ENCODE results near the gene IL13. TPM values are rescaled to one million over a fixed set of nuclear protein-coding genes. Genes with fewer than 3 reads are reported as not detected.

IL13 gene
- total and polyA plus RNA-seq, 2 donors (not counting 3 experiments of a cell fraction or from before 2014, with no cell fraction given) = 0.06 TPM; not detected in 1

DNA sequence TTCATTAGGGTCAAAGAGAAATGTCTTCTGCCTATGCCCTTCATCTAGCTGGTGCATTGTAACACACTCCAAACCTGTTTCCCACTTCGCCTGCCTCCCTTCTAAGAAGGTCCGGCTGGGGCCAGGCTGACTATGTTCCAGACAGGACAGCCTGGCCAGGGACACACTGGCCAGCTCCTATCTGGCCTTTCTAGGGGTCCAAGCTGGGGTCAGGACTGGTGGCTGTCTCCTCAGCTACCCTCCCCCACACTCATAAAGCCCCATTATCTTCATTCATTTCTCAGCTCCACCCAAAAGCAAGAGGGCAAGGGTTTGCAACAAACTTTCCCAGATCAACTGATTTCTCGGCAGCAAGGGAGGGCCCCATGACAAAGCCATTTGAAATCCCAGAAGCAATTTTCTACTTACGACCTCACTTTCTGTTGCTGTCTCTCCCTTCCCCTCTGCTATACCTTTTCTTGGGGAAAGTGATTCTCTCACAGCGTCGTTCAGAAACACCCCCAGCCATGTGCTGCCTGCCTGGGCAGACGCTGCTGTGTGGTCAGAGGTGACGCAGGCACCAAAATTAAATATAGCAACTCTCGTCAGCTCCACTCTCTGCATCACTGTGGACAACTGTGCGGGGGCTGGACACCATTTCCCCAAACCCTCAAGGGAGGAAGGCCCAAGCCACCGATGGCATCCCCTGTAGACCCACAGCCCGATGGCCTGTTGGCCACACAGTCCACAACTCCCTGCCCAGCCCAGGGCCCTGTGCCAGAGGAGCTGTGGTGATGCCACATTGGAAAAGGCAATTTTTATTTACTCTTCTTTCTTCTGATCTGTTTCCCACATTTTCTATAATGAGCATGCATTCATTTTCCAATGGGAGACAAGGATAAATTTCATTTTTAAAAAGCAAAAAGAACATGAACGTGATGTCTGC lies 6.1 kb downstream of the IL13 start:
- Histone ChIP-seq H3K4me1 (ENCODE audit: control insufficient read depth, extremely low read depth, insufficient read depth, low read length) (no peaks in the 10 kb centered on the region), H3K27me3 (ENCODE audit: control insufficient read depth in 2 of 2, insufficient read depth in 2 of 2, low read length in 2 of 2) (peaks cover 0 to 2% of the 10 kb centered on the region in 2 experiments), H3K9me3 (replicated peaks; ENCODE audit: control insufficient read depth, insufficient read depth, low read length) (no peaks in the 10 kb centered on the region), H3K36me3 (ENCODE audit: control insufficient read depth in 2 of 2, extremely low read depth in 1 of 2, insufficient read depth in 2 of 2, low read length in 2 of 2) (no peaks in the 10 kb centered on the region), H4K20me1 (replicated peaks; ENCODE audit: control insufficient read depth, extremely low read depth, insufficient read depth, low read length) (no peaks in the 10 kb centered on the region), H3K4me3 (replicated peaks in 1 of 3; ENCODE audit: insufficient read depth in 1 of 3, low read depth in 1 of 3, low read length in 3 of 3) (no peak overlapping the region), H3K79me2 (ENCODE audit: control insufficient read depth, insufficient read depth, low read length) (no peaks in the 10 kb centered on the region), H2AFZ (ENCODE audit: low read depth, low read length) (no peak overlapping the region), H3K9ac (replicated peaks; ENCODE audit: extremely low read depth, insufficient read depth, low read length) (no peak overlapping the region), H3K9me1 (replicated peaks; ENCODE audit: control insufficient read depth, extremely low read depth, insufficient read depth, low read length) (no peaks in the 10 kb centered on the region), H3K4me2 (ENCODE audit: insufficient read depth, low read length) (no peak overlapping the region), H3K27ac (ENCODE audit: insufficient read depth, low read depth, low read length) (no peak overlapping the region)
- DNase-seq (ENCODE audit: low read depth, low spot score) = no peak
- FAIRE-seq = no peak
- dilution Hi-C loops (cut with MboI; ENCODE audit: extremely low pct_ligation_motif_present, low sequenced_read_pairs) = no loop called here
- CTCF ChIA-PET = no interaction called here
- POLR2A ChIA-PET = no interaction called here
- intact Hi-C loops (cut with micrococcal nuclease) = loop anchor here (1.0 kb wide), 1 partner anchor 12 kb away; no protein-coding TSS in a partner anchor
- BruUV-seq (replicated peaks) = no TSS peak
- TF ChIP-seq, protein P1, sequence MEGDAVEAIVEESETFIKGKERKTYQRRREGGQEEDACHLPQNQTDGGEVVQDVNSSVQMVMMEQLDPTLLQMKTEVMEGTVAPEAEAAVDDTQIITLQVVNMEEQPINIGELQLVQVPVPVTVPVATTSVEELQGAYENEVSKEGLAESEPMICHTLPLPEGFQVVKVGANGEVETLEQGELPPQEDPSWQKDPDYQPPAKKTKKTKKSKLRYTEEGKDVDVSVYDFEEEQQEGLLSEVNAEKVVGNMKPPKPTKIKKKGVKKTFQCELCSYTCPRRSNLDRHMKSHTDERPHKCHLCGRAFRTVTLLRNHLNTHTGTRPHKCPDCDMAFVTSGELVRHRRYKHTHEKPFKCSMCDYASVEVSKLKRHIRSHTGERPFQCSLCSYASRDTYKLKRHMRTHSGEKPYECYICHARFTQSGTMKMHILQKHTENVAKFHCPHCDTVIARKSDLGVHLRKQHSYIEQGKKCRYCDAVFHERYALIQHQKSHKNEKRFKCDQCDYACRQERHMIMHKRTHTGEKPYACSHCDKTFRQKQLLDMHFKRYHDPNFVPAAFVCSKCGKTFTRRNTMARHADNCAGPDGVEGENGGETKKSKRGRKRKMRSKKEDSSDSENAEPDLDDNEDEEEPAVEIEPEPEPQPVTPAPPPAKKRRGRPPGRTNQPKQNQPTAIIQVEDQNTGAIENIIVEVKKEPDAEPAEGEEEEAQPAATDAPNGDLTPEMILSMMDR (IDR thresholded peaks at IDR 0.05; ENCODE audit: extremely low read depth in 1 of 2, insufficient read depth in 1 of 2, low read depth in 1 of 2, low read length in 2 of 2) = no peak
- TF ChIP-seq JUN (IDR thresholded peaks at IDR 0.05; ENCODE audit: borderline replicate concordance, insufficient read depth, insufficient read length, low read depth) (no peak), POLR2A (IDR thresholded peaks at IDR 0.05; ENCODE audit: low read depth, low read length) (no peak), FOS (IDR thresholded peaks at IDR 0.05; ENCODE audit: borderline replicate concordance, insufficient read depth, low read length) (no peak), EZH2 (IDR thresholded peaks at IDR 0.05; ENCODE audit: borderline replicate concordance, low read depth, low read length, severe bottlenecking) (no peak), POLR2AphosphoS5 (IDR thresholded peaks at IDR 0.05; ENCODE audit: insufficient read depth, low read depth, low read length) (no peak), GATA2 (IDR thresholded peaks at IDR 0.05; ENCODE audit: insufficient read depth, insufficient read length, low read depth, low read length) (no peak), MYC (IDR thresholded peaks at IDR 0.05; ENCODE audit: low read depth, low read length) (no peak)
- TF ChIP-seq, protein P2, sequence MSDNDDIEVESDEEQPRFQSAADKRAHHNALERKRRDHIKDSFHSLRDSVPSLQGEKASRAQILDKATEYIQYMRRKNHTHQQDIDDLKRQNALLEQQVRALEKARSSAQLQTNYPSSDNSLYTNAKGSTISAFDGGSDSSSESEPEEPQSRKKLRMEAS (IDR thresholded peaks at IDR 0.05; ENCODE audit: insufficient read depth, insufficient read length) = no peak
